ENCODE measurements around the gene CDC20B. TPM values are rescaled to one million over a fixed set of nuclear protein-coding genes. Genes with fewer than 3 reads are reported as not detected.

CDC20B gene
- total RNA-seq, 1 donor from 2014 or later, result not detected

- no peaks in the 10 kb centered on the region for H3K4me1 Mint-ChIP-seq
- no peak overlapping the region for H3K4me3 Mint-ChIP-seq
- DNase-seq (ENCODE audit: low read depth, low spot score), result no peak
- H3K27ac Mint-ChIP-seq (ENCODE audit: unreplicated experiment), result no peak overlapping the region
- no peaks in the 10 kb centered on the region for H3K9me3 Mint-ChIP-seq
- peaks cover 39% of the 10 kb centered on the region for H3K27me3 Mint-ChIP-seq (ENCODE audit: low read depth)
- no peaks in the 10 kb centered on the region for H3K36me3 Mint-ChIP-seq (ENCODE audit: low read depth)
- TF ChIP-seq CTCF (conservative IDR thresholded peaks at IDR 0.05), result no peak
These were observed 29.4 kb downstream of the CDC20B start for GRCh38 chr5:55143624-55144023.

- Mint-ChIP-seq H3K4me3 (no peak overlapping the region), H3K9me3 (no peaks in the 10 kb centered on the region), H3K27me3 (ENCODE audit: low read depth) (peaks cover 30% of the 10 kb centered on the region), H3K4me1 (no peaks in the 10 kb centered on the region), H3K36me3 (ENCODE audit: low read depth) (no peaks in the 10 kb centered on the region), H3K27ac (ENCODE audit: unreplicated experiment) (no peak overlapping the region)
- DNase-seq (ENCODE audit: low read depth, low spot score), result no peak
- no peak for TF ChIP-seq CTCF (conservative IDR thresholded peaks at IDR 0.05)
These were observed 30.9 kb downstream of the CDC20B start for GRCh38 chr5:55141945-55142690.

- Mint-ChIP-seq H3K27ac (ENCODE audit: unreplicated experiment) (no peak overlapping the region), H3K36me3 (ENCODE audit: low read depth) (no peaks in the 10 kb centered on the region), H3K4me1 (no peaks in the 10 kb centered on the region), H3K4me3 (no peak overlapping the region), H3K9me3 (no peaks in the 10 kb centered on the region), H3K27me3 (ENCODE audit: low read depth) (peaks cover 25% of the 10 kb centered on the region)
- no peak for TF ChIP-seq CTCF (conservative IDR thresholded peaks at IDR 0.05)
- no peak for DNase-seq (ENCODE audit: low read depth, low spot score)
These were observed 31.9 kb downstream of the CDC20B start for GRCh38 chr5:55140908-55141665.

GRCh38 chr5:55136521-55136920, 36.5 kb downstream of the CDC20B start:
- H3K9me3 Mint-ChIP-seq, result no peaks in the 10 kb centered on the region
- no peaks in the 10 kb centered on the region for H3K36me3 Mint-ChIP-seq (ENCODE audit: low read depth)
- no peaks in the 10 kb centered on the region for H3K4me1 Mint-ChIP-seq
- no peak overlapping the region for H3K4me3 Mint-ChIP-seq
- peaks cover 4% of the 10 kb centered on the region for H3K27me3 Mint-ChIP-seq (ENCODE audit: low read depth)
- H3K27ac Mint-ChIP-seq (ENCODE audit: unreplicated experiment), result no peak overlapping the region
- TF ChIP-seq CTCF (conservative IDR thresholded peaks at IDR 0.05), result no peak
- DNase-seq (ENCODE audit: low read depth, low spot score), result no peak

GRCh38 chr5:55134053-55134722, 38.8 kb downstream of the CDC20B start:
- peaks cover 5% of the 10 kb centered on the region for H3K9me3 Mint-ChIP-seq
- H3K27ac Mint-ChIP-seq (ENCODE audit: unreplicated experiment), result no peak overlapping the region
- H3K36me3 Mint-ChIP-seq (ENCODE audit: low read depth), result no peaks in the 10 kb centered on the region
- no peak for DNase-seq (ENCODE audit: low read depth, low spot score)
- no peak for TF ChIP-seq CTCF (conservative IDR thresholded peaks at IDR 0.05)
- H3K4me3 Mint-ChIP-seq, result no peak overlapping the region
- no peaks in the 10 kb centered on the region for H3K4me1 Mint-ChIP-seq
- peaks cover 3% of the 10 kb centered on the region for H3K27me3 Mint-ChIP-seq (ENCODE audit: low read depth)

Data from neural crest cell (in vitro differentiated cells).